A549 (cell line): Measurements from ENCODE around the gene ESRP2.

Source experiments
- CTCF ChIP-seq: fragments of >200 bp; sonication (Bioruptor Twin); formaldehyde crosslinking; IDR thresholded peaks from 3 replicates; pipeline ENCODE4 v1.5.1; 2016
- JUN ChIP-seq, 2 experiments: fragments of >200 bp; sonication (Bioruptor Twin); formaldehyde crosslinking; IDR thresholded peaks; 2 replicates in 1 of 2; 3 replicates in 1 of 2; pipeline ENCODE4 v1.6.1; 2016 to 2017
- MAZ ChIP-seq: fragments of 150-350 bp; IDR thresholded peaks from 2 replicates; pipeline ENCODE4 v1.6.1; 2014; ENCODE audit warnings: antibody characterized with exemption, low read depth, low read length, borderline replicate concordance
- MYC ChIP-seq: IDR thresholded peaks from 2 replicates; pipeline ENCODE4 v1.6.1; 2012; ENCODE audit warnings: mild to moderate bottlenecking, inconsistent platforms, low read length, improper control_type of control experiment, borderline replicate concordance
- RAD21 ChIP-seq, 2 experiments: fragments of >200 bp in 1 of 2; sonication (Bioruptor Twin) in 1 of 2; formaldehyde crosslinking in 1 of 2; IDR thresholded peaks in 1 of 2; conservative IDR thresholded peaks in 1 of 2; 2 replicates in 1 of 2; 3 replicates in 1 of 2; pipeline ENCODE4 v1.6.1; 2012 to 2018; ENCODE audit warnings: inconsistent platforms in 1 of 2
- TP53 ChIP-seq: fragments of 250-450 bp; sonication (Bioruptor Pico); IDR thresholded peaks from 2 replicates; pipeline ENCODE4 v1.5.0; 2021; ENCODE audit warnings: mild to moderate bottlenecking, moderate library complexity

- TF ChIP-seq RAD21 (conservative IDR thresholded peaks at IDR 0.05 in 1 of 2, IDR thresholded peaks at IDR 0.05 in 1 of 2) (no peak), CTCF (no peak), MYC (no peak), JUN (IDR thresholded peaks at IDR 0.05) (no peak), TP53 (no peak), MAZ (no peak)
Observed at GRCh38 chr16:68235887-68236136, at the start of gene ESRP2.
